HEK293 (cell line): ENCODE results near the gene PSMD13.
A peak's percentile ranks its signal among the peaks of the same experiment; 100 is the strongest.

ENCODE experiments used
- CTCF ChIA-PET: fragments of 350-600 bp; formaldehyde crosslinking; extraction: SDS; loops from one replicate; lab custom pipeline; 2021; ENCODE audit warnings: antibody characterized with exemption; lab: Yijun Ruan, JAX
- POLR2A ChIA-PET: fragments of 300-600 bp; formaldehyde crosslinking; extraction: SDS; loops from one replicate; lab custom pipeline; 2020; ENCODE audit warnings: antibody characterized with exemption, inconsistent platforms; lab: Yijun Ruan, JAX
- H3K27ac ChIP-seq: fragments of 200-500 bp; sonication (Bioruptor generic); 2 replicates; pipeline ENCODE4 v1.5.1; 2014; ENCODE audit warnings: low read depth, low read length, control low read depth, inconsistent platforms; ENCODE audit errors: extremely low read depth
- H3K36me3 ChIP-seq, 2 experiments: fragments of 200-500 bp in 1 of 2; sonication (Bioruptor generic) in 1 of 2; 1 replicate in 1 of 2; 2 replicates in 1 of 2; pipeline ENCODE4 v1.5.1; 2014 to 2017; ENCODE audit warnings: inconsistent platforms in 2 of 2, low read length in 2 of 2; ENCODE audit not compliant: control insufficient read depth in 2 of 2, insufficient read depth in 1 of 2
- H3K4me1 ChIP-seq: fragments of 200-500 bp; sonication (Bioruptor generic); 2 replicates; pipeline ENCODE4 v1.5.1; 2014; ENCODE audit warnings: mild to moderate bottlenecking, low read length, inconsistent platforms; ENCODE audit not compliant: control insufficient read depth, insufficient read depth
- H3K4me3 ChIP-seq: 2 replicates; pipeline ENCODE4 v1.5.1; 2011; ENCODE audit warnings: low read depth, mild to moderate bottlenecking, control low read depth, low read length, moderate library complexity
- H3K9me3 ChIP-seq: fragments of 200-500 bp; sonication (Bioruptor generic); 2 replicates; pipeline ENCODE4 v1.5.1; 2014; ENCODE audit warnings: low read depth, low read length, inconsistent platforms; ENCODE audit not compliant: control insufficient read depth, insufficient read depth
- EGR2 ChIP-seq: fragments of 450-650 bp; formaldehyde crosslinking; IDR thresholded peaks from 2 replicates; pipeline ENCODE4 v1.5.1; 2016; ENCODE audit warnings: low read depth, missing biosample characterization, missing genetic modification characterization
- KLF8 ChIP-seq: fragments of 450-650 bp; formaldehyde crosslinking; IDR thresholded peaks from 2 replicates; pipeline ENCODE4 v1.5.1; 2016; ENCODE audit warnings: missing biosample characterization, missing genetic modification characterization
- KLF9 ChIP-seq: fragments of 450-650 bp; formaldehyde crosslinking; IDR thresholded peaks from 2 replicates; pipeline ENCODE4 v1.5.1; 2016; ENCODE audit warnings: missing biosample characterization, missing genetic modification characterization, low read depth
- SP3 ChIP-seq: fragments of 450-650 bp; formaldehyde crosslinking; IDR thresholded peaks from 2 replicates; pipeline ENCODE4 v1.5.1; 2016; ENCODE audit warnings: missing biosample characterization, missing genetic modification characterization
- ZBTB1 ChIP-seq: fragments of 450-650 bp; formaldehyde crosslinking; IDR thresholded peaks from 2 replicates; pipeline ENCODE4 v1.5.1; 2016; ENCODE audit warnings: missing biosample characterization, missing genetic modification characterization
- ZFHX2 ChIP-seq: fragments of 450-650 bp; formaldehyde crosslinking; conservative IDR thresholded peaks from 2 replicates; pipeline ENCODE4 v1.5.1; 2016; ENCODE audit warnings: missing biosample characterization, missing genetic modification characterization
- ZFP69B ChIP-seq: fragments of 450-650 bp; formaldehyde crosslinking; IDR thresholded peaks from 2 replicates; pipeline ENCODE4 v1.5.1; 2016; ENCODE audit warnings: missing biosample characterization, missing genetic modification characterization
- ZNF121 ChIP-seq: fragments of 450-650 bp; formaldehyde crosslinking; IDR thresholded peaks from 2 replicates; pipeline ENCODE4 v1.5.1; 2016; ENCODE audit warnings: missing biosample characterization, missing genetic modification characterization
- ZNF404 ChIP-seq: fragments of 450-650 bp; formaldehyde crosslinking; IDR thresholded peaks from 2 replicates; pipeline ENCODE4 v1.5.1; 2017; ENCODE audit warnings: missing biosample characterization, missing genetic modification characterization
- ZNF514 ChIP-seq: fragments of 450-650 bp; formaldehyde crosslinking; IDR thresholded peaks from 2 replicates; pipeline ENCODE4 v1.5.1; 2016; ENCODE audit warnings: missing biosample characterization, missing genetic modification characterization
- ZNF561 ChIP-seq: fragments of 450-650 bp; IDR thresholded peaks from 2 replicates; pipeline ENCODE4 v1.5.1; 2018; ENCODE audit warnings: missing biosample characterization, missing genetic modification characterization, borderline replicate concordance
- ZNF621 ChIP-seq: fragments of 450-650 bp; formaldehyde crosslinking; IDR thresholded peaks from 2 replicates; pipeline ENCODE4 v1.5.1; 2017; ENCODE audit warnings: missing biosample characterization, missing genetic modification characterization
- ZNF791 ChIP-seq: fragments of 450-650 bp; formaldehyde crosslinking; IDR thresholded peaks from 2 replicates; pipeline ENCODE4 v1.5.1; 2016; ENCODE audit warnings: missing biosample characterization, missing genetic modification characterization
- TF ChIP-seq, protein P1 (sequence below): fragments of 450-650 bp; formaldehyde crosslinking; IDR thresholded peaks from 2 replicates; pipeline ENCODE4 v1.5.1; 2016; ENCODE audit warnings: missing biosample characterization, missing genetic modification characterization
- TF ChIP-seq, protein P2 (sequence below): IDR thresholded peaks from 2 replicates; pipeline ENCODE4 v1.6.1; 2011; ENCODE audit warnings: mild to moderate bottlenecking, low read depth, low read length, borderline replicate concordance
- TF ChIP-seq, protein P3 (sequence below): fragments of 450-650 bp; formaldehyde crosslinking; IDR thresholded peaks from 2 replicates; pipeline ENCODE4 v1.5.1; 2016; ENCODE audit warnings: missing biosample characterization, missing genetic modification characterization
- TF ChIP-seq, protein P4 (sequence below): fragments of 450-650 bp; formaldehyde crosslinking; IDR thresholded peaks from 2 replicates; pipeline ENCODE4 v1.5.1; 2016; ENCODE audit warnings: missing biosample characterization, missing genetic modification characterization
- TF ChIP-seq, protein P5 (sequence below): fragments of 450-650 bp; formaldehyde crosslinking; optimal IDR thresholded peaks from 2 replicates; pipeline ENCODE3; 2016; ENCODE audit warnings: missing biosample characterization, mild to moderate bottlenecking, missing genetic modification characterization

Gene PSMD13

DNA sequence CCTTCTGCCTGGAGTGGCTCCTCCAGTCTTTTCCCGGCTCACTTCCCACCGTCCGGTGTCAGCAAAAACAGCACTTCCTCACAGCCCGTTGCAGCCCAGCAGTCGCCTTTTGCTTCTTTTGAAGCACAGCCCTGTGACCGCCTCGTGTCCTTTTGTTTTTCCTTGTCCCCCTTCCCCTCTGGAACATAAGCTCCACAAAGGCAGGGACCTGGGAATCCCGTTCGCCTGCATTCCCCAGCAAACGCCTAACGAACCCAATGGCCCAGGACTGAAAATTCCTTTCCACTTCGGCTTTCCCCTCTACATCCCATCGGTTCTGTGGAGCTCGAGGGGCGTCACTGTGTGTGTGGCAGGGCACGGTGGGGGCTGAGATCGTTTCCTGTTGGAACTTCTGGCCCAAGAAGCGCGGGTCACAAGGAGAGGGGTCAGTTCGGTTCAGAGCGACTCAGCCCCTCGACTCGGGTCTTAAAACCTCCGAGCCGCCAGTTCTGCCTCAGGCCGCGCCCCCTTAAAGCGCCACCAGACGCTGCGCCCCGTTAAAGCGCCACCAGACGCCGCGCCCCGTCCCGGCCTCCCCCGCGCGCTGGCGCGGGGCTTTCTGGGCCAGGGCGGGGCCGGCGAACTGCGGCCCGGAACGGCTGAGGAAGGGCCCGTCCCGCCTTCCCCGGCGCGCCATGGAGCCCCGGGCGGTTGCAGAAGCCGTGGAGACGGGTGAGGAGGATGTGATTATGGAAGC lies 28.4 kb upstream of the PSMD13 start (continued):
- TF ChIP-seq, protein P1, sequence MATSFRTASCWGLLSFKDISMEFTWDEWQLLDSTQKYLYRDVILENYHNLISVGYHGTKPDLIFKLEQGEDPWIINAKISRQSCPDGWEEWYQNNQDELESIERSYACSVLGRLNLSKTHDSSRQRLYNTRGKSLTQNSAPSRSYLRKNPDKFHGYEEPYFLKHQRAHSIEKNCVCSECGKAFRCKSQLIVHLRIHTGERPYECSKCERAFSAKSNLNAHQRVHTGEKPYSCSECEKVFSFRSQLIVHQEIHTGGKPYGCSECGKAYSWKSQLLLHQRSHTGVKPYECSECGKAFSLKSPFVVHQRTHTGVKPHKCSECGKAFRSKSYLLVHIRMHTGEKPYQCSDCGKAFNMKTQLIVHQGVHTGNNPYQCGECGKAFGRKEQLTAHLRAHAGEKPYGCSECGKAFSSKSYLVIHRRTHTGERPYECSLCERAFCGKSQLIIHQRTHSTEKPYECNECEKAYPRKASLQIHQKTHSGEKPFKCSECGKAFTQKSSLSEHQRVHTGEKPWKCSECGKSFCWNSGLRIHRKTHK (tag by site-specific recombination), result no peak
- TF ChIP-seq KLF9 (tag by site-specific recombination), result peak; percentile 66; the same call in 1 of the 2 replicates
- TF ChIP-seq ZNF791 (tag by site-specific recombination), result no peak
- peak; percentile 52; the same call in 1 of the 2 replicates for TF ChIP-seq KLF8
- no peak for TF ChIP-seq ZNF121 (tag by site-specific recombination)
- TF ChIP-seq SP3, result 0 out of 2 replicates have a peak, but pooled peaks have one; percentile 15
- TF ChIP-seq ZNF561, result 0 out of 2 replicates have a peak, but pooled peaks have one; percentile 54
- TF ChIP-seq ZFP69B (tag by site-specific recombination), result peak; percentile 74
- TF ChIP-seq ZBTB1 (tag by site-specific recombination), result no peak
- TF ChIP-seq, protein P2, sequence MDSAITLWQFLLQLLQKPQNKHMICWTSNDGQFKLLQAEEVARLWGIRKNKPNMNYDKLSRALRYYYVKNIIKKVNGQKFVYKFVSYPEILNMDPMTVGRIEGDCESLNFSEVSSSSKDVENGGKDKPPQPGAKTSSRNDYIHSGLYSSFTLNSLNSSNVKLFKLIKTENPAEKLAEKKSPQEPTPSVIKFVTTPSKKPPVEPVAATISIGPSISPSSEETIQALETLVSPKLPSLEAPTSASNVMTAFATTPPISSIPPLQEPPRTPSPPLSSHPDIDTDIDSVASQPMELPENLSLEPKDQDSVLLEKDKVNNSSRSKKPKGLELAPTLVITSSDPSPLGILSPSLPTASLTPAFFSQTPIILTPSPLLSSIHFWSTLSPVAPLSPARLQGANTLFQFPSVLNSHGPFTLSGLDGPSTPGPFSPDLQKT, result no peak
- TF ChIP-seq, protein P3, sequence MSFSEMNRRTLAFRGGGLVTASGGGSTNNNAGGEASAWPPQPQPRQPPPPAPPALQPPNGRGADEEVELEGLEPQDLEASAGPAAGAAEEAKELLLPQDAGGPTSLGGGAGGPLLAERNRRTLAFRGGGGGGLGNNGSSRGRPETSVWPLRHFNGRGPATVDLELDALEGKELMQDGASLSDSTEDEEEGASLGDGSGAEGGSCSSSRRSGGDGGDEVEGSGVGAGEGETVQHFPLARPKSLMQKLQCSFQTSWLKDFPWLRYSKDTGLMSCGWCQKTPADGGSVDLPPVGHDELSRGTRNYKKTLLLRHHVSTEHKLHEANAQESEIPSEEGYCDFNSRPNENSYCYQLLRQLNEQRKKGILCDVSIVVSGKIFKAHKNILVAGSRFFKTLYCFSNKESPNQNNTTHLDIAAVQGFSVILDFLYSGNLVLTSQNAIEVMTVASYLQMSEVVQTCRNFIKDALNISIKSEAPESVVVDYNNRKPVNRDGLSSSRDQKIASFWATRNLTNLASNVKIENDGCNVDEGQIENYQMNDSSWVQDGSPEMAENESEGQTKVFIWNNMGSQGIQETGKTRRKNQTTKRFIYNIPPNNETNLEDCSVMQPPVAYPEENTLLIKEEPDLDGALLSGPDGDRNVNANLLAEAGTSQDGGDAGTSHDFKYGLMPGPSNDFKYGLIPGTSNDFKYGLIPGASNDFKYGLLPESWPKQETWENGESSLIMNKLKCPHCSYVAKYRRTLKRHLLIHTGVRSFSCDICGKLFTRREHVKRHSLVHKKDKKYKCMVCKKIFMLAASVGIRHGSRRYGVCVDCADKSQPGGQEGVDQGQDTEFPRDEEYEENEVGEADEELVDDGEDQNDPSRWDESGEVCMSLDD (tag by site-specific recombination), result 0 out of 2 replicates have a peak, but pooled peaks have one; percentile 19
- TF ChIP-seq, all 188 proteins: peak for 16

DNA sequence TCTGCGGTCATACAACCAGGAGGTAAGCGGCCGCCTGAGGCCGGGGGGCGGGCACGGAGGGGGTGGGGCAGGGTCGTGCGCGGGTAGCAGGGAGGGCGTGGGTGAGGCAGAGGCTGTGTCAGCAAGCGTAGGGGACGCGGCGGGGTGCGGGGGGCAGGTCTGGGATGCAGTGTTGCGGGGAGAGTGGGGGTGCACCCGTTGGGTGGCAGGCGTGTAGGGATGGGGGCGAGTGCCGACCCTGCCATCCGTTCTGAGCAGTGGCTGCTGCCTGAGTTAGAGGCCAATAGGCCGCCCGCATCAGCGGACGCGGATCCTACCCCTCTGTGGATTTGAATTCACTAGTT lies 27.9 kb upstream of the PSMD13 start:
- no peaks in the 10 kb centered on the region for H3K4me1 ChIP-seq
- peak; percentile 61; the same call in 1 of the 2 replicates for TF ChIP-seq EGR2 (tag by site-specific recombination)
- no peak for TF ChIP-seq ZNF404 (tag by site-specific recombination)
- TF ChIP-seq, protein P4, sequence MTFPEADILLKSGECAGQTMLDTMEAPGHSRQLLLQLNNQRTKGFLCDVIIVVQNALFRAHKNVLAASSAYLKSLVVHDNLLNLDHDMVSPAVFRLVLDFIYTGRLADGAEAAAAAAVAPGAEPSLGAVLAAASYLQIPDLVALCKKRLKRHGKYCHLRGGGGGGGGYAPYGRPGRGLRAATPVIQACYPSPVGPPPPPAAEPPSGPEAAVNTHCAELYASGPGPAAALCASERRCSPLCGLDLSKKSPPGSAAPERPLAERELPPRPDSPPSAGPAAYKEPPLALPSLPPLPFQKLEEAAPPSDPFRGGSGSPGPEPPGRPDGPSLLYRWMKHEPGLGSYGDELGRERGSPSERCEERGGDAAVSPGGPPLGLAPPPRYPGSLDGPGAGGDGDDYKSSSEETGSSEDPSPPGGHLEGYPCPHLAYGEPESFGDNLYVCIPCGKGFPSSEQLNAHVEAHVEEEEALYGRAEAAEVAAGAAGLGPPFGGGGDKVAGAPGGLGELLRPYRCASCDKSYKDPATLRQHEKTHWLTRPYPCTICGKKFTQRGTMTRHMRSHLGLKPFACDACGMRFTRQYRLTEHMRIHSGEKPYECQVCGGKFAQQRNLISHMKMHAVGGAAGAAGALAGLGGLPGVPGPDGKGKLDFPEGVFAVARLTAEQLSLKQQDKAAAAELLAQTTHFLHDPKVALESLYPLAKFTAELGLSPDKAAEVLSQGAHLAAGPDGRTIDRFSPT, result 0 out of 2 replicates have a peak, but pooled peaks have one; percentile 10
- TF ChIP-seq ZNF514 (tag by site-specific recombination), result no peak
- TF ChIP-seq, protein P5, sequence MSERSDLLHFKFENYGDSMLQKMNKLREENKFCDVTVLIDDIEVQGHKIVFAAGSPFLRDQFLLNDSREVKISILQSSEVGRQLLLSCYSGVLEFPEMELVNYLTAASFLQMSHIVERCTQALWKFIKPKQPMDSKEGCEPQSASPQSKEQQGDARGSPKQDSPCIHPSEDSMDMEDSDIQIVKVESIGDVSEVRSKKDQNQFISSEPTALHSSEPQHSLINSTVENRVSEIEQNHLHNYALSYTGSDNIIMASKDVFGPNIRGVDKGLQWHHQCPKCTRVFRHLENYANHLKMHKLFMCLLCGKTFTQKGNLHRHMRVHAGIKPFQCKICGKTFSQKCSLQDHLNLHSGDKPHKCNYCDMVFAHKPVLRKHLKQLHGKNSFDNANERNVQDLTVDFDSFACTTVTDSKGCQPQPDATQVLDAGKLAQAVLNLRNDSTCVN (tag by site-specific recombination), result peak; percentile 6
- peak; percentile 78 for TF ChIP-seq ZFHX2 (tag by site-specific recombination)
- TF ChIP-seq ZNF621, result no peak
- peak; percentile 53; the same call in 1 of the 2 replicates for TF ChIP-seq KLF9 (tag by site-specific recombination)
- H3K36me3 ChIP-seq, result peaks cover 0 to 70% of the 10 kb centered on the region in 2 experiments; a peak in 1 of 3 replicates
- ChIA-PET CTCF (interaction anchor here (0.6 to 1.9 kb wide), 4 partner anchors 20 to 49 kb away, joined by 4 to 9 read pairs (median 6); no protein-coding TSS in a partner anchor), POLR2A (interaction anchor here (0.7 to 2.5 kb wide), 5 partner anchors 8 to 320 kb away, joined by 3 to 12 read pairs (median 4); no protein-coding TSS in a partner anchor)
- H3K4me3 ChIP-seq, result peak overlapping the region; percentile 83
- H3K9me3 ChIP-seq, result no peaks in the 10 kb centered on the region
- H3K27ac ChIP-seq, result peak overlapping the region; percentile 4; the same call in 1 of the 2 replicates
